Measurements from ENCODE around the gene GJA4. TPM values are rescaled to one million over a fixed set of nuclear protein-coding genes. Genes with fewer than 3 reads are reported as not detected.

The GJA4 gene
- polyA plus RNA-seq, 1 donor from 2014 or later: not detected

DNA sequence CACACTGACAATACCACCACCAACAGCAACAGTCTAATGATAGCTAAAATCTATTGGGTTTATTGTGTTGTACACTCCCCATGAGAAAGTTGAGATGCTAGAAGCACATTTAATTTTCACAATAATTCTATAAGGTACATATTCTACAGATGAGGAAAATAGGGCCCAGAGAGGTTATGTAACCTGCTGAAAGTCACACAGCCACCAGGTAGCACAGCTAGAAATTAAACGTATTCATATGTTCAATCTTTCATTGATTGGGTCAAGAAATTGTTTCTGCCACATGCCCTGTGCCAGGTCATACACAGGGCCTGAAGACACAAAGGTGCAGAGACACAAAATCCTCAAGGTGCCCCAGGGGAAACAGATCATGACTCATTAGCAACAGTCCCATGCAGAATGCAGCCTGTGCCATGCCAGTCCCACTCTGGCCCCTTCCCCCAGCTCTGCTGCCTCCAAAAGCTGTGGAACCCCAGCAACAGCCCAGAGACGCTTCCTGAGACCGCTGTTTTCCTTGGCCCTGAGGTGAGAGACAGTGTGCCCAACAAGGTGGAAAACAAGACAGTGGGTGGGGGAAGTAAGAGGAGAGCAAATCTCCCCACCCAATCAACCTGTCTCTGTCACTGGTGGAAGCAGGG, 32.1 kb downstream of the GJA4 start:
- Histone ChIP-seq H3F3A (ENCODE audit: insufficient read depth, low read length, poor library complexity, severe bottlenecking) (no peaks in the 10 kb centered on the region), H3K9me3 (ENCODE audit: low read length) (no peaks in the 10 kb centered on the region), H4K20me1 (ENCODE audit: insufficient read depth) (no peaks in the 10 kb centered on the region), H3K36me3 (ENCODE audit: insufficient read depth, low read length) (no peaks in the 10 kb centered on the region), H3K27me3 (ENCODE audit: insufficient read depth, low read depth, low read length) (no peaks in the 10 kb centered on the region), H3K4me2 (ENCODE audit: low read length) (no peak overlapping the region), H3K9ac (ENCODE audit: low read length) (no peak overlapping the region), H3K79me2 (replicated peaks; ENCODE audit: insufficient read depth, low read length) (no peaks in the 10 kb centered on the region), H3K9me2 (ENCODE audit: insufficient read depth, low read length) (no peaks in the 10 kb centered on the region), H3K27ac (ENCODE audit: low read length) (no peak overlapping the region), H3K4me3 (ENCODE audit: low read length) (no peak overlapping the region), H2AFZ (ENCODE audit: low read depth, low read length) (no peak overlapping the region)
- TF ChIP-seq MXI1 (conservative IDR thresholded peaks at IDR 0.05; ENCODE audit: poor library complexity, severe bottlenecking) (no peak), POLR2AphosphoS5 (IDR thresholded peaks at IDR 0.05) (no peak), RAD21 (conservative IDR thresholded peaks at IDR 0.05) (no peak), EZH2 (IDR thresholded peaks at IDR 0.05; ENCODE audit: borderline replicate concordance, insufficient read depth, low read length, poor library complexity, severe bottlenecking) (no peak), EP300 (conservative IDR thresholded peaks at IDR 0.05; ENCODE audit: poor library complexity, severe bottlenecking) (no peak), SMC3 (conservative IDR thresholded peaks at IDR 0.05; ENCODE audit: poor library complexity) (no peak), TAF1 (IDR thresholded peaks at IDR 0.05; ENCODE audit: low read depth) (no peak)
- TF ChIP-seq, protein P1, sequence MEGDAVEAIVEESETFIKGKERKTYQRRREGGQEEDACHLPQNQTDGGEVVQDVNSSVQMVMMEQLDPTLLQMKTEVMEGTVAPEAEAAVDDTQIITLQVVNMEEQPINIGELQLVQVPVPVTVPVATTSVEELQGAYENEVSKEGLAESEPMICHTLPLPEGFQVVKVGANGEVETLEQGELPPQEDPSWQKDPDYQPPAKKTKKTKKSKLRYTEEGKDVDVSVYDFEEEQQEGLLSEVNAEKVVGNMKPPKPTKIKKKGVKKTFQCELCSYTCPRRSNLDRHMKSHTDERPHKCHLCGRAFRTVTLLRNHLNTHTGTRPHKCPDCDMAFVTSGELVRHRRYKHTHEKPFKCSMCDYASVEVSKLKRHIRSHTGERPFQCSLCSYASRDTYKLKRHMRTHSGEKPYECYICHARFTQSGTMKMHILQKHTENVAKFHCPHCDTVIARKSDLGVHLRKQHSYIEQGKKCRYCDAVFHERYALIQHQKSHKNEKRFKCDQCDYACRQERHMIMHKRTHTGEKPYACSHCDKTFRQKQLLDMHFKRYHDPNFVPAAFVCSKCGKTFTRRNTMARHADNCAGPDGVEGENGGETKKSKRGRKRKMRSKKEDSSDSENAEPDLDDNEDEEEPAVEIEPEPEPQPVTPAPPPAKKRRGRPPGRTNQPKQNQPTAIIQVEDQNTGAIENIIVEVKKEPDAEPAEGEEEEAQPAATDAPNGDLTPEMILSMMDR (IDR thresholded peaks at IDR 0.05; ENCODE audit: poor library complexity, severe bottlenecking): no peak
- TF ChIP-seq, protein P2, sequence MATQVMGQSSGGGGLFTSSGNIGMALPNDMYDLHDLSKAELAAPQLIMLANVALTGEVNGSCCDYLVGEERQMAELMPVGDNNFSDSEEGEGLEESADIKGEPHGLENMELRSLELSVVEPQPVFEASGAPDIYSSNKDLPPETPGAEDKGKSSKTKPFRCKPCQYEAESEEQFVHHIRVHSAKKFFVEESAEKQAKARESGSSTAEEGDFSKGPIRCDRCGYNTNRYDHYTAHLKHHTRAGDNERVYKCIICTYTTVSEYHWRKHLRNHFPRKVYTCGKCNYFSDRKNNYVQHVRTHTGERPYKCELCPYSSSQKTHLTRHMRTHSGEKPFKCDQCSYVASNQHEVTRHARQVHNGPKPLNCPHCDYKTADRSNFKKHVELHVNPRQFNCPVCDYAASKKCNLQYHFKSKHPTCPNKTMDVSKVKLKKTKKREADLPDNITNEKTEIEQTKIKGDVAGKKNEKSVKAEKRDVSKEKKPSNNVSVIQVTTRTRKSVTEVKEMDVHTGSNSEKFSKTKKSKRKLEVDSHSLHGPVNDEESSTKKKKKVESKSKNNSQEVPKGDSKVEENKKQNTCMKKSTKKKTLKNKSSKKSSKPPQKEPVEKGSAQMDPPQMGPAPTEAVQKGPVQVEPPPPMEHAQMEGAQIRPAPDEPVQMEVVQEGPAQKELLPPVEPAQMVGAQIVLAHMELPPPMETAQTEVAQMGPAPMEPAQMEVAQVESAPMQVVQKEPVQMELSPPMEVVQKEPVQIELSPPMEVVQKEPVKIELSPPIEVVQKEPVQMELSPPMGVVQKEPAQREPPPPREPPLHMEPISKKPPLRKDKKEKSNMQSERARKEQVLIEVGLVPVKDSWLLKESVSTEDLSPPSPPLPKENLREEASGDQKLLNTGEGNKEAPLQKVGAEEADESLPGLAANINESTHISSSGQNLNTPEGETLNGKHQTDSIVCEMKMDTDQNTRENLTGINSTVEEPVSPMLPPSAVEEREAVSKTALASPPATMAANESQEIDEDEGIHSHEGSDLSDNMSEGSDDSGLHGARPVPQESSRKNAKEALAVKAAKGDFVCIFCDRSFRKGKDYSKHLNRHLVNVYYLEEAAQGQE (IDR thresholded peaks at IDR 0.05; ENCODE audit: borderline replicate concordance): no peak

DNA sequence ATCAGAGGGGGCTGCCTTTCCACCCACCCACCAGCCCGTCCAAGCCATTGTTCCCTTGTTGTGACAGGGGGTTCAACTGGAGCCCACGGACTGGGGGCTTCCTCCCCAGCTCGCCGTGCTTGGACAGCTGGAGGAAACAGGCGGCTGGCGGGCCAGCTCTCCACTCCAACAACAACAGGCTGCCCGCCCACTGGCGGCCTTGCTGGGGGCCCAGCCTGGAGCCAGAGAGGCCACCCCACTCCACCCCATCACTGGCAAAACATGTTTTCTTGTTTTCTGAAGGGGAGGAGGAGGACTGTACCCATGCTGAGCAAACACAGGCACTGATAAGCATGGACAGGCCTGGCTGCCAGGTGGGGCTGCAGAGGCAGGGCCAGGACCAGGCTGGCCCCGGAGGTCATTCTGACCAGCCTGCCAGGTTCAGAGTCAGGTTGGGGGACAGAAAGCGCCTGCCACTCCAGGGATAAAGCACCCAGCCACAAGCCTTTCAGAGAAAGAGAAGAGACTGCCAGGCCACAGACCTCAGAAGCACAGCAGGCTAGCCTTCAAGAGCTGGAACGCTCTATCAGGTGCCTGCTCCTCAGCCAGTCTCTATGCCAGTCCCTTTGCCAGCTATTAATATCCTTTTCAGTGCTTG, 32.8 kb downstream of the GJA4 start:
- no peaks in the 10 kb centered on the region for H3K27me3 ChIP-seq (ENCODE audit: insufficient read depth, low read depth, low read length)
- no peaks in the 10 kb centered on the region for H4K20me1 ChIP-seq (ENCODE audit: insufficient read depth)
- no peaks in the 10 kb centered on the region for H3K79me2 ChIP-seq (replicated peaks; ENCODE audit: insufficient read depth, low read length)
- no peak overlapping the region for H3K4me2 ChIP-seq (ENCODE audit: low read length)
- no peaks in the 10 kb centered on the region for H3K9me3 ChIP-seq (ENCODE audit: low read length)
- H3K4me3 ChIP-seq (ENCODE audit: low read length): no peak overlapping the region
- no peaks in the 10 kb centered on the region for H3K9me2 ChIP-seq (ENCODE audit: insufficient read depth, low read length)
- no peak for TF ChIP-seq POLR2AphosphoS5 (IDR thresholded peaks at IDR 0.05)
- no peak for TF ChIP-seq TAF1 (IDR thresholded peaks at IDR 0.05; ENCODE audit: low read depth)
- TF ChIP-seq EZH2 (IDR thresholded peaks at IDR 0.05; ENCODE audit: borderline replicate concordance, insufficient read depth, low read length, poor library complexity, severe bottlenecking): no peak
- no peaks in the 10 kb centered on the region for H3F3A ChIP-seq (ENCODE audit: insufficient read depth, low read length, poor library complexity, severe bottlenecking)
- H3K9ac ChIP-seq (ENCODE audit: low read length): no peak overlapping the region
- H2AFZ ChIP-seq (ENCODE audit: low read depth, low read length): no peak overlapping the region
- no peaks in the 10 kb centered on the region for H3K36me3 ChIP-seq (ENCODE audit: insufficient read depth, low read length)
- H3K27ac ChIP-seq (ENCODE audit: low read length): no peak overlapping the region

All from neural cell (in vitro differentiated cells).